Urothelium cell line (cell line): ENCODE results near the gene PDE10A.
"Not testable (repeated sequence)": the region's sequence is repeated elsewhere in the genome, so short reads cannot be mapped to it uniquely, and the experiment has no call there.

Source experiments
- DNase-seq: peaks from one replicate; pipeline ENCODE4 v3.0.0; 2011; ENCODE audit warnings: low spot score, mixed read lengths
- FAIRE-seq: peaks from 2 replicates; lab custom pipeline; 2011; peaks lifted over from hg19 to GRCh38; lab: Jason Lieb, UNC

Gene PDE10A

DNA sequence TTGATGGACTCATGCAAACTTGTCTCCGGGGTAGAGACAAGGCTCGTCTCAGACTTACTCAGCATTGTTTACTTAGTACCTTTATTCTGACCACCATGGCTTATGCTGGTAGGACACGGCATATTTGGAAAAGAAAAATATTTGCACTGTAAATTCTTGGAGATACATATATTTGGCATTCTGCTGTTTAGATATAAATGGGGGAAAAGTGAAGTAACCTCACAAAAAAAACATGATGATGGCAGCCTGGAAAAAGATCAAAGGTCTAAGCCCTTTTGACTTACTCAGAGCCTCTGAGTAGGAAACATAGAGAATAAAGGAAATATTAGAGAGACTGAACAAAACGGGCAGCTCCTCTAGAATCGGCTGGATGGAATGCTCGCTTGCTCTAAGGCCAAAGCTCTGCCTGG is 32.5 kb downstream of the PDE10A start:
- FAIRE-seq, result no peak
- DNase-seq, result no peak

DNA sequence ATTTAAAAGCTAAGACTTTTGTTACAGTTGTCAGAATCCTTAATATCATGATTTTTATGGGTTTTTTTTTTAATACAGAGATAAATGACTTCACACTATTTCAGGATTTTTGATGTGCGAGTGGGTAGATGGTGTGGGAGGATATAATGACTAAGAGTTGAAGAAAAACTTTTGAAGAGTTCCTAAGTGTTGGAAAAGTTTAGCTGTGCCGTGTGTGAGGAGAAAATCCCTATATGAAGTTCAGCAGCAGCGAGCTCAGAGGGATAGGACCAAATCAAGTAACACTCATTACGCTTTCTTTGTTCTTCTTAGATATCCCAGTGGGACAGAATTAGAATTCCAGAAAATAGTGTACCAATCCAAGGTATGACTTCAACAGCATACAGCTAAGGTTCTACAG is 34.1 kb downstream of the PDE10A start:
- DNase-seq, result no peak
- no peak for FAIRE-seq

DNA sequence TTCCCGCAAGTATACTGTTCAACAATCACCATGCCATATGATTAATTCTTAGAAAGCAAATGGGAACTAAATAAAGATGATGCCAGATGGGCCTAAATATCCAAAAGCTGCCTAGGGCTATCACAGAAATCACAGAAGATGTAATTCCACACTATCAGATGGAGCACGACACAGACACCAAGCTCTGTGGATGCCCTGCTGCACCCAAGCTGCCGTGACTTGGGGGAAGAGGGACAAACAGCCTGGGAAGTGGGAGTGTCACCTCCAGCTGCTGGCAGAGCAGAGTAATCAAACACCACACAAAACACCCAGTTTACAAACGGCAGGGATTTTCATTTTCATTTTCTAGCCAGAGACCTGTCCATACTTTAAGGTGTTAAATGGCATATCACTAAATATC is 35.7 kb downstream of the PDE10A start:
- no peak for FAIRE-seq
- DNase-seq, result no peak

DNA sequence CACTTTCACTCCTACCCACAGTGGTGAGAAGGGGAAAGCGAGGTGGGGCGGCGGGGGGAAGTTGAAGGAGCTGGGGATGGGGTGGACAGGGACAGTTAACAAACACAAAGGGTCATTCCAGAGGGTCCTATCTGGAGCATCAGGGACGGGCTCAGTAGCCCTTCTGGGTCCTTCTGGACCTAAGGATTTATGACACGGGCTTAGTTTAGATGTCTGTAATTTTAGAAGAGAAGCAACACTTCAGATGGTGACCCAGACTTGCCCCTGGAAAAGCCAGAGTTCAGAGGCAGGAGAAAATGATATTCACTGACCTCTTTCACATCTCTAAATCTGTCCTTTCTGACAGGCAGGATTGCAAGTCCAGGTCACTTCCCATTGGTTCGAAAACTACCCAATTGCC is 36.3 kb downstream of the PDE10A start:
- FAIRE-seq (no peak), DNase-seq (no peak)

DNA sequence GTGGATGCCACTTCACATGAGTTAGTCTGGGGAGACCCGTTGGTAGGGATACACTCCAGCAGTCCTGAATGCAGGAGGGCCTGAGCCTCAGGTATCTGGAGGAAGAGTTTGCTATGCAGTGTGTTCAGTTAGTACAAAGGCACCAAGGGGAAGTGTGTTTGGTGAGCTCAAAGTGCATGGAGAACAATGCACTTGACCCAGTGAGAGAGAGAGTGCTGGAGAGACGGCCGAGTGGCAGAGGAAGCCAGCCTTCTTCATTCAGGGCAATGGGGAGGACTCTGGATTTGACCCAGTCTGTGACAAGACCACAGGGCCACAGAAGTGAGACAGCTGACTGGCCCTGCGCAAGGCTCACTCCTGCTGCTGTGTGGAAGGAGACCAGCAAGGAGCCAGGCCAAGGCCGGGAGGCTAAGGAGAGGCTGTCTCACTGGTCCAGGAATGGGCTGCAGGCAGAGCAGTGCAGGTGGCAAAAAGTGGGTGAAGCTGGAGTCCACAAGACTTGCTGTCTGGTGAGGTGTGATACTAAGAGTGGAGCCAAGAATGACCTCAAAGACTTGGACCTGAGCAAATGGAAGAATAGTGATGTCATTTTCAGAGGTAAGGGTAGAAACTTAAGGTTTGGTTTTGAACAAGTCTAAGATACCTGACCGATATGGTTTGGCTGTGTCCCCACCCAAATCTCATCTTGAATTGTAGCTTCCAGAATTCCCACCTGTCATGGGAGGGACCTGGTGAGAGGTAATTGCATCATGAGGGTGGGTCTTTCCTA is 38.0 kb downstream of the PDE10A start:
- FAIRE-seq (no peak), DNase-seq (no peak)

DNA sequence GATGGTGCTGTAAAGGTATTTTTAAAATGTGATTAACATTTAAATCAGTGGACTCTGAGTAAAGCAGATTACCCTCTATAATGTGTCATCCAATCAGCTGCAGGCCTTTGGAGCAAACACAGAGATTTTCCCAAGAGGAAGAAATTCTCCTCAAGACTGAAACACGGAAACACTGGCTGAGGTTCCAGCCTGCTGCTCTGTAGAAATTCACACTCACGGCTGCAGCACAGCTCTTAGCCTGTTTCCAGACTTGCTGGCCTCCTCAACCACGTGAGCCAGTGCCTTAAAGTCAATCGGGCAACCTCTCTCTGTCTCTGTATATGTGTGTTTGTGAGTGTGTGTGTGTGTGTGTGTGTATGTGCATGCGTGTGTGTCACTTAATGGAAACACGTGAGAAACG is 41.1 kb downstream of the PDE10A start:
- no peak for DNase-seq

DNA sequence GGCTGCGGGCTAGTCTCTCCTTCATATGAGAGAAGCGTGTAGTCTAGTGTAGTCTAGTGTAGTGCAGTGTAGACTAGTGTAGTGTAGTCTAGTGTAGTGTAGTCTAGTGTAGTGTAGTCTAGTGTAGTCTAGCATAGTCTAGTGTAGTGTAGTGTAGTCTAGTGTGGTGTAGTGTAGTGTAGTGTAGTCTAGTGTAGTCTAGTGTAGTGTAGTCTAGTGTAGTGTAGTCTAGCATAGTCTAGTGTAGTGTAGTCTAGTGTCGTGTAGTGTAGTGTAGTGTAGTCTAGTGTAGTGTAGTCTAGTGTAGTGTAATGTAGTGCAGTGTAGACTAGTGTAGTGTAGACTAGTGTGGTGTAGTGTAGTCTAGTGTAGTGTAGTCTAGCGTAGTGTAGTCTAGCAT is 44.1 kb downstream of the PDE10A start:
- FAIRE-seq, DNase-seq: not testable (repeated sequence)

More for the DNA sequence above, 41.1 kb downstream of the PDE10A start:
- no peak for FAIRE-seq

DNA sequence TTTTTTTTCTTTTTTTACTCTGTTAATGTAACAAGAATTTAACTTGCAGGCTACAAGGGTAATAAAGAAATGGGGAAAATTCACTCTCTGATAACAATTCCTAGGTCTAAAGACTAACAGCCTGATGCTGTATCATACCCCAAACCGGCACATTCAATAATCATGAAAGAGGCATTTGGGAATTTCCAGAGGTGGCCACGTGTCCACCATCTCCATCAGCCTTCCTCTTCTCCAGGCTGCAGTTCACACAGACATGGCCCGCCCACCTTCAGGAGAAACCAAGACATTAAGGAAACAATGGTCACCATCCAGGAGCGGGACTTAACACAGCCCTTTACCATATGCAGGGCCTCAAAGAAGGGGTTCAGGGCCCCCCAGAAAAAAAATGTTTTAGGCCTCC is 44.8 kb downstream of the PDE10A start:
- DNase-seq (no peak), FAIRE-seq (no peak)

DNA sequence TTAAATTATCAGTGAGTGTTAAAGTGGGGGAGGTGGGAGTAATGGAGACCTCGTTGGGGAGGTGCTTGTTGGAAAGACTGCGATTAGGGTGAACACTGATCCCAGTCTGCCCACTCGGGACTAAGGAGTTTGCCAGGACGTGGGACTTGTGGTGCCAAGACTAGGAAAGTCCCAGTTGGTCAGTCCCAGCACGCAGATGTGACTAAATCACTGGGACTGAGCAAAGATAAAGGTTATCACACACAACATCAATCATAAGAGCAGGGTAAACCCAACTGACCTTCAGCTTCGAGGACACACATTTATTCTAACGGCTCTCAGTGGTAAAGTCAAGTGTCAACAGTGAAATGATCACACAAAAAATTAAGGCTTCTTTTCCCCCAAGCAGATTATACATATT is 45.5 kb downstream of the PDE10A start:
- DNase-seq (no peak), FAIRE-seq (no peak)

DNA sequence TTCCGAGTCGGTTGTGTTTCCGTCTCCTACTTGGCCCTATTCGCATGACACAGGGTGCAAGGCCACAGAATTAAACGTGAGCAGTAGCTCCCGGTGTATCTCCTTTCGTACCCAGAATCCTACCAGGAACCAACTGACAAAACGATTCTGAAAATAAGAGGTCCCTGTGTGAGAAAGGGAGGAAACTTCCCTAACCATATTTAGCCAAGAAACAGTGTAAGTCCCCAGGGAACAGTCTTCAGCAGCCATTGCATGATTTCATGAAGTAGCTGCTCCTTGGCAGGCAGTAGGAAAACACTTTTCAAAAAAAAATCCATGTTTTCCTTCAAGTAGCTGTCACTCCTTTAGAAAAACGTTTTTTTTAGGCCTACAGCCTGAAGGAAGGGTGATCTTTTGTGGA is 46.9 kb downstream of the PDE10A start:
- DNase-seq, result no peak
- FAIRE-seq, result no peak

DNA sequence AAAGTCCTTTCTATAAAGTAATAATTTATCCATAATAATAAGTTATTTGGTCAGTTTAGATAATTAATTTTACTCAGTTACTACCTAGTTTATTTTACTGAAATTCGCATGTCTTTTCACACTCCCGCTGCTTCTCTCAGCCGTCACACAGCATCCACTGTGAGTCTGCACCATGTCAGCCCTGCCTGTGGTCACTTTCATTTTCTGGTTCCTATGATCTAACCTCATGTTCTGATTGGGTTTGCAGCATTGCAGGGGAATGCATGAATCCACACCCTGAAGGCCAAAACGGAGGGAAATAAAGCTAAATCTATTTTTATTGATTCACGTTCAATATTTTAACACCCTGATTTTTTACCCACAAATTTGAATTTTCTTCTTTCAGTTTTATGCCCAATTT is 47.4 kb downstream of the PDE10A start:
- no peak for DNase-seq
- no peak for FAIRE-seq

DNA sequence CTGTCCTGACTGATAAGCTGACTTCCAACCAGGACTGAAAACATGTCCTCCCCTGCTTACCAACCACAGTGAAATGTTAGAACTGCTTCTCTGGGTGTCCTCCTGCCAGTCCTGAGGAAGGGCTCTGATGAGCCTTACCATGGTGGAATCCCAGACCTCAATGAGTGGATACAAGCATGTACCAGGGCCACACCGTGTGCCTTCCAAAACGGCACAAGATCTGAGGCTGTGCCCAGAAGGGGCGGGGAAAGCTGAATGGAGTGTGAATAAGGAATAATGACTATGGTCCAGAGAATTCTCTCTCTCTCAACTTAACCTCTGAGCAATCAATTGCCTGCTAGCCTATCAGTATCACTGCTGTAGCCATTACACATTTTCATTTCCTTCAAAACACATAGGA is 51.7 kb downstream of the PDE10A start:
- FAIRE-seq (no peak), DNase-seq (no peak)

DNA sequence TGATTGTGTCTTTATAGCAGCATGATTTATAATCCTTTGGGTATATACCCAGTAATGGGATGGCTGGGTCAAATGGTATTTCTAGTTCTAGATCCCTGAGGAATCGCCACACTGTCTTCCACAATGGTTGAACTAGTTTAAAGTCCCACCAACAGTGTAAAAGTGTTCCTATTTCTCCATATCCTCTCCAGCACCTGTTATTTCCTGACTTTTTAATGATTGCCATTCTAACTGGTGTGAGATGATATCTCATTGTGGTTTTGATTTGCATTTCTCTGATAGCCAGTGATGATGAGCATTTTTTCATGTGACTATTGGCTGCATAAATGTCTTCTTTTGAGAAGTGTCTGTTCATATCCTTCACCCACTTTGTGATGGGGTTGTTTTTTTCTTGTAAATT is 54.5 kb downstream of the PDE10A start:
- DNase-seq, FAIRE-seq: not testable (repeated sequence)

DNA sequence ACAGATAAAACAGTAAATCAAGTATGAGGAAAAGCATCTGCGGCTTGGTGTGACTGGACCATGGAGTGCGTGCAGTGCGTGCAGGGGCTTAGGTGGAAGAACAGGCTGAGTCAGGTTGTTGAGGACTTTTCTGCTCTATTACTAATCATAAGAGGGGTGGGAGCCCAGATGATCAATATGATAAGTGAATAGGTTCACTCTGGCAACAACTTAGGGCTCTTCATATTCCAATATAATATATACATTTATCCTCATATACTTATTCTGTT is 56.4 kb downstream of the PDE10A start:
- no peak for DNase-seq

DNA sequence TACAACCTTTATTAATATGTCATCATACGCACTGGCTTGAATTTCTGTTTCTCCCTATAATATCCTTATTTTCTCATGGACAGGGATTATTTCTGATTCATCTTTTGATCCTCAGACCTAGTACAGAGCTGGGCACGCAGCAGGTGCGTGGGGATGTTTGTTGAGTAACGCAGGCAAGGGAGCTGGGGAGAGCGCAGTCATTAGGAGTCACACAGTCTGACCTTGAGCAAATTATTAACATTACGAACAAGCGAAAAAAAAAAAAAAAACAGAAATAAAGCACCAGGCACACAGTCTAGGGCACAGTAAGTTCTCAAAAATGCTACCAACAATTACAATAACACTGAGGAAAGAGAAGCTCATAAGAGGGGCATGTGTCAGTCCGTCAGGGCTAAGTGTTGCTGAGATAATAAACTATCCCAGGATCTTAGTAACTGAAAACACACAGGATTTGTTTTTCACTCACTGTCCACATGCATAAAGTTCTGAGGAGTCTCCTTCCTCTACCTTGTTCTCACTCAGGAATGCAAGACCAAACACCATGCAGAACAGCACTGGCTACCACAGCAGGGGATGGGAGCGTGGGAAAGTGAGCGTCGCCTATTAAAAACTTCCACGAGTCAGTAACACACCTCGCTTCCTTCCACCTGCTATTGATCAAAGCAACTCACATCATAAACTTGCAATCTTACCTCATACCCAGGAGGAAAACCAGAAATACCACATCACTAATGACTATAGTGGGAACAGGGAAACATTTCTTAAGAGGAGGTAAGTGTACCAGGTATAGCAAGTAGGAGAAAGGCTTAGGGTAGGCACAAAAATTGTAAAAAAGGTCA is 56.9 kb downstream of the PDE10A start:
- DNase-seq, result no peak
- FAIRE-seq, result no peak

More for the DNA sequence above, 56.4 kb downstream of the PDE10A start:
- no peak for FAIRE-seq

DNA sequence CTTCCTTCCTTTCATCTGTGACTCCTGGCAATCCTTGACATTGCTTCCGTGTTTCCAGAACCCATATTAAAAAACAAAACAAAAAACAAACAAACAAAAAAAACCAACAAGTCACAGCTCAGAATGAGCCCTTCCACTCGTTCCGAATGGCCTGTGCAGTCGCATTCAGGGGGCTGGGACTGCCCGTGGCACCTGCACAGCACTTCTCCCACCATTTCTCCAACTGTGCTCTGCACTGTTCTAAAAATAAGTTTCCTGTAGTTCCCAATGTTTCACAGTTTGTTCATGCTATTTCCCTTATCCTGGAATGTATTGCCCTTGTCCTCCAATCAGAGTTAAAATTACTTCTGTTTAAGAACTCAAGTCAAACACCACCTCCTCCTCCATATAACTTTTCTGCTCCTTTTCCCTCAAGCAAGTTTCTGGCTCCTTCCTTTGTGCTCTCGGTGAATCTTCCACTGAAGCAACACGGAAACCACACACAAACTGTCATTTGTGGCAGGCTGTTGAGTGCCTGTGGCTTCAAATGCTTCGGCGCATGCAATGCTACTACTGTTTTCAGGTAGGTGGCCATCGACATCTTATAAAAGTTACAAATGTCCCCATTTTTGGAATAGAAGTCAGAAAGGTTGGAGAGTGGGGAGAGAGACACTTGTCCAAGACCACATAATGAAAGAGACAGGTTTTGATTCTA is 57.7 kb downstream of the PDE10A start:
- no peak for FAIRE-seq
- no peak for DNase-seq

DNA sequence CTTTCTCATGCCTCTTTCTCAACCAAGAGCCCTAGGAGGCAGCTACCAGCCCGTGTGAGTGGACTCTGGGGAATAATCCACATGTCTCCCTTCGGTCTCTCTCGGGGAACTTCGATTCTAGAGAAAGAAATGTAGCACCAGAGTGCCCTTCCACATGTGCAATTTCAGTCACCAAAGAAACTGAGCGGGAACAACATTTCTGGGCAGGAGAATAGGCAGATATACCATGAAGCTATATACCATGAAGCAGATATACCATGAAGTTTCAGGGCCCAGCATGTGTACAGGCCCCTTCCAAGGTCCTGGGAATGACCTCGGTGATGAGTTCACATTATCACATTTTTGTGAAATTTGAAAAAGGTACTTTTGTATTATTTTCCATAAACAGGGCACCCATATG is 60.8 kb downstream of the PDE10A start:
- DNase-seq, result no peak
- no peak for FAIRE-seq

DNA sequence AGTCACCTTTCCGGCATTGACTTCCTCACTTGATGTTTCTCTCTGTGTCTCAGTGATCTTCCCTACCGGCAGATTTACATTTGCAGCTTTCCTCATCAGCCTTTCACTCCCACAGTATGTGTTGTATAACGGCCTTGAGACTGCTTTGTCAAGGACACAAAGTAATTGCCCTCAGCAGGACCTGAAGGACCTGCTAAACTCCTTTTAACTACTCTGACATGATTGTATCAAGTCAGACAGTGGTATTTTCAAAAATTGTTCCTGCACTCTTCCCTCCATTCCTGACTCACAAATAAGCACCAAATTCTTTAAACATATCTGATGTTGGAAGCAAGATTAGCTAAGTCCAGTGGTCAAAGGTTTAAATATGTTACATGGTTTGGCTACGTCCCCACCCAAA is 62.4 kb downstream of the PDE10A start:
- FAIRE-seq (peak; percentile 74), DNase-seq (no peak)

DNA sequence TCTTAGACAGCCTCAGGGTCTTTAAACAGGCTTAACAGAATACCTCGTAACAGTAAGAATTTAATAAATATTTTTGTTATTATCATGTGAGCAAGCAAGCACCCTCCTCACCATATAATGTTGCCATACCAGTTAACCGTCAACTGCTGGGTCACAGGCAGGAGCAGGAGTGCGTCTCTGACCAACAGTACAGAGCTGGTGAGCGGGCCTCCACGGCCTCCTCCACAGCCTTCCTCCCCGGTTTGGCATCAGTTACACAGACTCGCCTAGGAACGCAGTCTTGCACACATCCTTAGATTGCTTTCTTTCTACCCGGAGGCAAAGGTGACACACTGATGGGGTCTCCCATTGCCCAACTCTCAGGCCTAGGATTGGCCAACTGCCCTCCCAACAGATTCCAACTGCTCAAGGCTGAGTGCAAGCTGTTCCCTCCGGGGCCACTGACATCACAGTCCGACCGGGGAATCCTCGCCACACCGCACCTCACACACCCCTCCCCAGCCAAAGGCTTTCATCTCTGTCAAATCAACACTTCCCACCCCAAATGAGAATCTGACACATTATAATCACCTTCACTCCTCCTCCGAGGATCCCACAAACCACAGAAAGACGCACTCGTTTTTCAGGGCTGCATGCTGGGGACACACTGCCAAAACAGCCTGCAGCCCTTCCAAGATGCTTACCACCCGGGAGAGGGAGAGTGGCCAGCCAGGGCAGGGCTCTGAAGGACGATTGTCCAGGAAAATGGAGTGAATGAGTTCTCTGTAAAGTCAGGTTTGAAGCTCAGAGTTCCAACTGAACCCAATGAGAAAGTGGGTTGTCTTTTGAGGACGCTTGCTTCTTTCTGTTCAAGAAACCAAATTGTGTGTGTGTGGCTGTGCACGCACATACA is 63.2 kb downstream of the PDE10A start:
- DNase-seq, result no peak
- FAIRE-seq, result no peak

DNA sequence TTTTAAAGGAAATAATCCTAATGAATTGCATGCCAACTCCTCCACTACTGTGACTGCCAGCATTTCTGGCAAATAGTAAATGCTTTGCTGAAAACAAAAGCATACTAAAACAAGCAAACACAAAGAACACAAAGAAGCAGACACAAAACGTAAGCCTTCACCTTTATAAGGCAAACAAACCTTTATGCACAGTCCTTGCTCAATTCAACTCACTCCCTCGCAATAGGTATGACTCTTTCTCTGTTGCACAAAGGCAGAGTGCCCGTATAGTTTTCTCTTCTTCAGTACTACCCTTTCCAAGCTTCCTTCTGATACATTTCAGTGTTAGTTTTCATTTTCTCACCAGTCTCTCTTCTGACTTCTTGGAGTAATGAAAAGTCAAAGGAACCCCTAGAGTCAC is 63.9 kb downstream of the PDE10A start:
- FAIRE-seq, result no peak

DNA sequence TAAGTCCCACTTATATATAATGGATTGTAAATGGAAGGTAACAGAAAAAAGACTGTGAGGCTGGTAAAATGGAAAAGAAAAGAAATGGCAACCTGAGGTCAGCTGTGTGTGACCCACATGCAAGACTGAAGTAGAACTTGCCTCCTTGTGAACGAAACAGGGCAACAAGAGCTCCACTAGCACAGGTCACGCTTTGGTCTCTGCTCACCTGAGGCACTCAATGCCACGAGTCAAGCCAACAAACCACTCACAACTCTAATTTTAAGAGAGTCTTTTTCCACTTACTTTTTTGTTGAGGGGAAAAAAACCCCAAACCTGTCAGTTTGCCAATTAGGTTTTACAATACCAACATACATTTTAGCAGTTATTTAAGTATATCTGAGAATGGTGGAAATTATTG is 65.2 kb downstream of the PDE10A start:
- no peak for FAIRE-seq
- no peak for DNase-seq

More for the DNA sequence above, 63.9 kb downstream of the PDE10A start:
- no peak for DNase-seq
